BJ (cell line): ENCODE measurements around the gene ADAMTS14. TPM values are rescaled to one million over a fixed set of nuclear protein-coding genes. Genes with fewer than 3 reads are reported as not detected.
"Not testable (repeated sequence)": the region's sequence is repeated elsewhere in the genome, so short reads cannot be mapped to it uniquely, and the experiment has no call there.

ENCODE experiments used
- CTCF ChIA-PET: fragments of 350-600 bp; formaldehyde crosslinking; extraction: SDS; loops from one replicate; lab custom pipeline; 2021; ENCODE audit warnings: antibody characterized with exemption, inconsistent platforms; lab: Yijun Ruan, JAX
- POLR2A ChIA-PET: fragments of 300-600 bp; sonication (Branson Sonifier 250); formaldehyde crosslinking; extraction: SDS; loops from one replicate; lab custom pipeline; 2021; ENCODE audit warnings: antibody characterized with exemption; lab: Charles Lee
- DNase-seq: peaks from one replicate; pipeline ENCODE4 v3.0.0-alpha.2; 2011; ENCODE audit warnings: low read depth
- H3K27me3 ChIP-seq: 2 replicates; pipeline ENCODE4 v1.6.0; 2011; ENCODE audit warnings: low read length; ENCODE audit not compliant: control insufficient read depth, insufficient read depth
- H3K36me3 ChIP-seq: 2 replicates; pipeline ENCODE4 v1.5.1; 2011; ENCODE audit warnings: low read length; ENCODE audit not compliant: control insufficient read depth, insufficient read depth
- H3K4me3 ChIP-seq: 2 replicates; pipeline ENCODE4 v1.5.1; 2011; ENCODE audit warnings: low read depth, mild to moderate bottlenecking, control low read depth, low read length
- CTCF ChIP-seq: IDR thresholded peaks from 2 replicates; pipeline ENCODE4 v1.5.1; 2011; ENCODE audit warnings: low read depth, mild to moderate bottlenecking, control low read depth, inconsistent platforms, low read length, moderate library complexity; ENCODE audit not compliant: insufficient read depth
- polyA plus RNA-seq: library from polyadenylated mRNA; depleted of rRNA; stranded (reverse); fragments of >200 nt; gene quantifications from 2 replicates; pipeline ENCODE4 v1.2.3, GENCODE V29; 2011

The ADAMTS14 gene
- polyA plus RNA-seq, 1 experiment = 3.3 TPM

- H3K27me3 ChIP-seq = peaks cover 5% of the 10 kb centered on the region; the same call in 1 of the 2 replicates
- no peak overlapping the region for H3K4me3 ChIP-seq
- CTCF ChIA-PET = no interaction called here
- no peaks in the 10 kb centered on the region for H3K36me3 ChIP-seq
- no peak for TF ChIP-seq CTCF
- POLR2A ChIA-PET = no interaction called here
- DNase-seq = no peak
These were observed 43.0 kb upstream of the ADAMTS14 start for GRCh38 chr10:70629338-70629737.

GRCh38 chr10:70631735-70632134, 40.6 kb upstream of the ADAMTS14 start:
- POLR2A ChIA-PET, H3K4me3 ChIP-seq, H3K36me3 ChIP-seq, DNase-seq, H3K27me3 ChIP-seq: not testable (repeated sequence)
- CTCF ChIA-PET = interaction anchor here (1.0 to 1.5 kb wide), 2 partner anchors 21 to 91 kb away, joined by 3 to 7 read pairs; no protein-coding TSS in a partner anchor

GRCh38 chr10:70634011-70634410, 38.3 kb upstream of the ADAMTS14 start:
- no peak for TF ChIP-seq CTCF
- DNase-seq = no peak
- Histone ChIP-seq H3K4me3 (no peak overlapping the region), H3K27me3 (peaks cover 3% of the 10 kb centered on the region; the same call in 1 of the 2 replicates), H3K36me3 (no peaks in the 10 kb centered on the region)
- CTCF ChIA-PET = no interaction called here
- POLR2A ChIA-PET = no interaction called here

GRCh38 chr10:70634515-70634914, 37.8 kb upstream of the ADAMTS14 start:
- CTCF ChIA-PET, H3K27me3 ChIP-seq, POLR2A ChIA-PET, H3K4me3 ChIP-seq, H3K36me3 ChIP-seq, DNase-seq: not testable (repeated sequence)

- H3K27me3 ChIP-seq, CTCF ChIA-PET, H3K4me3 ChIP-seq, POLR2A ChIA-PET, H3K36me3 ChIP-seq, DNase-seq: not testable (repeated sequence)
These were observed 32.5 kb upstream of the ADAMTS14 start for GRCh38 chr10:70639640-70640383.

- H3K27me3 ChIP-seq, CTCF ChIA-PET, H3K4me3 ChIP-seq, DNase-seq, H3K36me3 ChIP-seq, POLR2A ChIA-PET: not testable (repeated sequence)
These were observed 29.0 kb upstream of the ADAMTS14 start for GRCh38 chr10:70643272-70643671.

GRCh38 chr10:70644959-70645358, 27.3 kb upstream of the ADAMTS14 start:
- CTCF ChIA-PET, H3K36me3 ChIP-seq, H3K4me3 ChIP-seq, H3K27me3 ChIP-seq, POLR2A ChIA-PET, DNase-seq: not testable (repeated sequence)

- no peak for TF ChIP-seq CTCF
- CTCF ChIA-PET = no interaction called here
- POLR2A ChIA-PET = no interaction called here
These were observed 25.2 kb upstream of the ADAMTS14 start for GRCh38 chr10:70647086-70647485.

More at GRCh38 chr10:70647086-70647485, 25.2 kb upstream of the ADAMTS14 start:
- no peak for DNase-seq
- no peak overlapping the region for H3K4me3 ChIP-seq
- no peaks in the 10 kb centered on the region for H3K36me3 ChIP-seq
- peaks cover 6% of the 10 kb centered on the region for H3K27me3 ChIP-seq
